ENCODE measurements around the gene NOL7. TPM values are rescaled to one million over a fixed set of nuclear protein-coding genes. Genes with fewer than 3 reads are reported as not detected.

NOL7 gene
- total RNA-seq, 1 donor from 2014 or later: 54.5 TPM

DNA sequence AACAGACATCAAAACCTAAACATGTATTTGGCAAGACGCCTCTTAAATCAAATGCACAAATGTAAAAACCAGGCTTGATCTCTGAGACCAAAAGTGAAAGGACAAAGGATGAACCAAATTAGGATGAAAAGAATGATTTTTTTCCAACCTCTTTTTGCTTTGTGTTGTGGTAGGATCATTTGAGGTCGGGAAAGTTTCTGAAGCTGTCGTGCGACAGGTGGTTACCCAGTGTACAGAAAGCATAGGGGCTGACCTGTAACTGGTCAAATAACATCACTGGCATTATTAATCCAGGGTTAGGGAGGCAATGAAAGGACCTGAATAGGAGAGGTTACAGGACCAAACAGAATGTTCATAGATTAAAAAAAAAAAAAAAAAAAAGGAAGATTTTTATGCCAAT, 18.1 kb upstream of the NOL7 start:
- no peak for DNase-seq (ENCODE audit: low spot score)

DNA sequence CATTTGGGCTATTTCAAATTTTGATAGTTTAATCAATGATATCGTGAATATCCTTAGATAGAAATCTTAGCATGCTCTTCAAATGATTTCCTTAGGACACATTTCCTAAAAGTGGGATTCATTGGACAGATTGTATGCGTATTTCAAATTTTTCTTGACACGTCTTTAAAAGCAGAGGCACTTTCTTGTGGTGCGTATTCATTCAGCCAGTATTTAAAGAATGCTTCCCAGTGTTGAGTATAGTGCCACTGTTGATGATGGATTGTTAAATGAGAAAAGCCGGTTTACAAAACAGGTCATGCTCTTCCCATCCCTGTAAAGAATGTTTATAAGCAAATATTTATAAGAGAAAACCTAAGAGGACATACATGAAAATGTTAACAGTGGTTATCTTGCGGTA, 15.1 kb upstream of the NOL7 start:
- DNase-seq (ENCODE audit: low spot score): no peak

DNA sequence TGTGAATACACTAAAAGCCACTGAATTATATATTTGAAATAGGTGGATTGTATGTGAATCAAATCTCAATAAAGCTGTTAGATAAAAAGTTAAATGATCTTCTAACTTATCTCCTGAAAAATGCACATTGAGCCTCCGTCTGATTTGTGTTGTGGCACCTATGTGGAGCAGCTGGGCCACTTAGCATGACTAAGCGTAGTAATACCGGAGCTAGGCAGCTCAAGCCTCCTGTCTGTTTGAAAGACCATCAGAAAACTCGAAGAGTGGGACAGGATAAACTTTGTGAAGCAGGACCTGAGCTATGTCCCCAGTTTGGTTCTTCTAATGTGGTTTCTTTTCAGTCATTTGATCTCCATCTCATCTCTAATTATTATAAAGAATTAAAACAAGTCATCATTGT, 11.0 kb upstream of the NOL7 start:
- no peak for DNase-seq (ENCODE audit: low spot score)

DNA sequence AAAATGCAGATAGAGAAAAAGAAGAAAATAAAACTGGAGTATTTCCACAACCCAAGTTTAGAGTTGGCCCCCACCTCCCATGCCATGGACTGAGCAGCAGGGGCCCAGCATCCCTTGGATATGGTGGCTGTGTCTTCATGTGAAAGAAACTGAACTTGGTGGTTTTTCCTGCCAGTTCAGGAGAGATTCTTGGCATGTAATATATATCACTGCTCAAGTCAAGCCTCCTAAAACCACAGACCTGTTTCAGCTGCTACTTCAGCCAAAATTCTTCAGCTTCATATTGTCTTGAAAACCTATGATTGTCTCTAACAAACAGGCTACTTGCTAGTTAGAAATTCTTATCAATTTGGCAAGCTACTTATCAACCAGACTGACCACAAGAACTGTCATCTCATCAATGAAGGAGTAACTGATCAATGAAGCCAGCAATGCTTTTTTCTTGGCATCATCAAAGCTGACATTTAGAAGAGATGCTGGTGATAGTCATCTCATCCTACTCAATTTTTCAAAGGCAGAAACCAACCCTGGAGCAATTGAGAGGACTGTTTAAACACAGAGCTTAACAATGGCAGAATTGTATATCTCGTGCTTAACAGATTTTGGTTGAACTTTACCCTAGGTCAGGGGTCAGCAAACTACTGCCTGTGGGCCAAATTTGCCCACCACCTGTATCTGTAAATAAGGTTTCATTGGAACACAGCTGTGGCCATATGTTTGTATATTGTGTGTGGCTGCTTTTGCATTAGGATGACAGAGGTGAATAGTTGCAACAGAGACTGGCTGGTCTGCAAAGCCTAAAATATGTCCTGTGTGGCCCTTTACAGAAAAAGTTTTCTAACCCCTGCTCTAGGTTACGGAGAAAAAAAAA, 10.4 kb upstream of the NOL7 start:
- no peak for DNase-seq (ENCODE audit: low spot score)

DNA sequence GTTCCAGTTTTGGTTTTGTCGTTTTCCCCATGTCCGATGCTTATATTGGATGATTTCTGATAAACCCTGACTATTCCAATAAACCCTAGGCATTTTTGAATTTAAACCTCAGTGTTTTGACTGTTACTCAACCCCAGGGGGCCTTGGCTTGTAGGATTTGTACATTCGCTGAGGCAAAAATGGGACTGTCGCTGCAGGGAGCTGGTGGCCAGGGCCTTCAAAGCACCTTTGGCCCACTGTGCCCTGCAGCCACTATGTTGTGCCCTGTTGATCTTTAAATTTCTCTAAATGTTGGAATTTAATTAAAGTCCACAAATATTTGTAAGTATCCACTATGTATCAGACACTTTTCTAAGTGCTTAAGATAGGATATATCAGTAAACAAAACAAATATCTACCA, 9.5 kb upstream of the NOL7 start:
- DNase-seq (ENCODE audit: low spot score): no peak

DNA sequence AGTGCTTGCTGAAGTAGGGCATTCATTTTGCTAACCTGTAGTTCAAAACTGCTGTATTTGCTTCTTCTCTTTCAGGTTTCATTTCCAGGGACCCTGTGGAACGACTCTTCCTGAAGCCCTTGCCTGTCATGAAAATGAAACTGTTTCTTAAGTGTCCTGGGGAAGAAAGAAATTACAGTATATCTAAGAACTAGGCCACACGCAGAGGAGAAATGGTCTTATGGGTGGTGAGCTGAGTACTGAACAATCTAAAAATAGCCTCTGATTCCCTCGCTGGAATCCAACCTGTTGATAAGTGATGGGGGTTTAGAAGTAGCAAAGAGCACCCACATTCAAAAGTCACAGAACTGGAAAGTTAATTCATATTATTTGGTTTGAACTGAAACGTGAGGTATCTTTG, 3.4 kb upstream of the NOL7 start:
- DNase-seq (ENCODE audit: low spot score): no peak

DNA sequence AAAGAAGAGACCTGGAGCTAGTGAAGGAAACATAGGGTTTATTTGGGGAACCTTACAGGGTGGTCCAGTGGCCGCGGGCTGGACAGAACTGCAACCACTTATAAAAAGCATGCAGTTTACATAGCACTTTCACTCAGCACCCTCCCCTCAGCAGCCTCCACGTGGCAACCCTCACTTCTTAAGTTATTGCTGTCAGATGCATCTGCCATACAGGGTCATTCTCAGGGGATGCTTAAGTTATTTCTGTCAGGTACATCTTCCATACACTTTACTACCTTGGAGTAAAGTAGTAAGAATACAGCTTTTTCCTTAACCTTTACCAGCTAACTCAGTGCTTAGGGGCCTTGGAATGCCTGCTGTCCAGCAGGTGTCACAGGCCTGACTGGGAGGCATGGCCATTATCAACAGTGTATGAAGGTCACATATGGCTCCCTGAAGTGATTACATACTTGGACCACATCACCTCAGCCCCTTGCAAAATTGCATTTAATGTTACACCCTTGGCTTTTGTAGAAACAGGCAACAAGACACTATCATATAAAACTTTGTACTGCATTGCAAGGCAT, 2.0 kb upstream of the NOL7 start:
- DNase-seq (ENCODE audit: low spot score): no peak

DNA sequence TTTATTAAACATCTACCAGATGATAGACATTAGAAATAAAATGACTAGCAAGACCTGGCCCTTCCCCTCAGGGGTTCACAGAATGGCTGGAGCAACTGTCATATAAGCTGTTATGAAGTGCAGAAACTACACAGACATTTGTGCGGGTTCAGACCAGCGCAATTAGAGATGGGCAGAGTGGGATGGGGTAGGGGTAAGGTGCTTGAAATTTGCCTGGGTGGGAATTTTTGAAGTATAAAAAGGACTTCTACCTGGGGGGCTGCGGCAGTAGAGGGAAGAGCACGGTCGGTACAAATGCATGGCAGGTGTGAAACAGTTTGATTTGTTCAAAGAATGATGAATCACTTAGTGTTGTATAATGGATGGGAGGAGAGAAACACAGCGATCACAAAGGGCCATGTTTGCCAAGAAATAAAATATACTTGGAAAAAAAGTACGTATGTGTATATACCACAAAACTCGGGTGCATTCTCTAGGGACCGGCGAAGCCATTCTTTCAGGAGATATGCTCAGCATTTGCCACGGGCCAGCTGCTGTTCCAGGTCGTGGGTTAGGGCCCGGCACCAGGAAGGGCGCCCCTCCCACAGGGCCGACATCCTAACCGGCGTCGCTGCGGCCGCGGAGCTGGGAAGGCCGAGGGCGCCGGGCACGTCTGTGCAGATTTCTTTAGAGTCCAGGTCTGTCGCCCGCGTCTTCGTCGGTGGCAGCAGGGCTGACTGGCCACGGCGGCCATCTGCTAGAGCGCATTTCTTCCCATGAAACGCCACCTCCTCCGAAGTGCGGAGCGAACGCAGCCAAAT, 809 bp upstream of the NOL7 start:
- DNase-seq (ENCODE audit: low spot score): peak; percentile 37

DNA sequence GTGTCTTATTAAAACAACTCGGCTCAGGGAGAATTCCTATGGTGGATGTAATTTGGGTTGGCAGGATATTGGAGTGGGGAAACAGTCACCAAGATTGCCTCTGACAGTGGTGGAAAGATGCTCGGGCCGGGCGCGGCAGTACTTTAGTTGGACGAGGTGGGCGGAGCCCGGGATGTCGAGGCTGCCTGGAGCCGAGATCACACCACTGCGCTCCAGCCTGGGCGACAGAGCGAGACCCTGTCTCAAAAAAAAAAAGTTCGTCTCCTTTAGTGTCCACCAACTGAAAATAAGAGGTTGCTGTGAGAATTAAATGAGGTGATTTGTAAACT, 621 bp downstream of the NOL7 start:
- peak; percentile 38 for DNase-seq (ENCODE audit: low spot score)

DNA sequence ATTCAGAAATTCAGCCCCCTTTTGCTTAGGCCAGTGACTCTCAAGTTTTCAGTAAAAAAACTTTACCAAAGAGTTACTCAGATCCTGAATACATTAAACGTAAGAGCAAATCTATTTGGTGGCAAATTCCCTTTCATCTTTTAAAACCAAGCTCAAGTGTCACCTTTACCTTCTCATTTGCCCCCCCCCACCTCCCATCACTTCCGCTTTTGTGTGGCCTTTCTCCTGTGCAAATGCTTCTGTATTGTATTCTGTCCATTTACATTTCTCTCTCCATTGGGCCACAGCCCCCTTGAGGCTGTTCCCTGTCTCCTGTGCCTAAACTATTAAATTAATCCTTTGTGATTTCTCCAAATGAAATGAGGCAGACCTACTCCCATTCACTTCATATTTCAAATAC, 1.9 kb downstream of the NOL7 start:
- no peak for DNase-seq (ENCODE audit: low spot score)

DNA sequence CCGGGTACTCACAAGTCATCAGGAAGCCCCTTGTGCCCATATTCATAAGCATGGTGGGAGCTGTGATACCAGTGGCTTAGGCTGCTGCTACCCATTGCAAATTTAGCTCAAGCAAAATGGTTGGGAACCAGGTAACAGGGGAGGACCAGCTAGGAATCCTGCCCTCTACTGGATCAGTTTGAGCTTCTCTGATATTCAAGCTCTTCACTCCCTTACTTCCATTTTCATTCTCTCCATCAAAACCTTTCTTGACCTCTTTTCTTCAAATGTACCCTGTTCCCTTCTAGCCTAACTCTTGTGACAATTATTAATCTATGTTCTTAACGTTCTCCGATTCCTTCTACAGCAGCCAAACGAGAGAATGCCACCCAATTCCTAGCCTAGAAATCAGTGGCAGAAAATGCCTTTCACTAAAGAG, 9.7 kb downstream of the NOL7 start:
- no peak for DNase-seq (ENCODE audit: low spot score)

DNA sequence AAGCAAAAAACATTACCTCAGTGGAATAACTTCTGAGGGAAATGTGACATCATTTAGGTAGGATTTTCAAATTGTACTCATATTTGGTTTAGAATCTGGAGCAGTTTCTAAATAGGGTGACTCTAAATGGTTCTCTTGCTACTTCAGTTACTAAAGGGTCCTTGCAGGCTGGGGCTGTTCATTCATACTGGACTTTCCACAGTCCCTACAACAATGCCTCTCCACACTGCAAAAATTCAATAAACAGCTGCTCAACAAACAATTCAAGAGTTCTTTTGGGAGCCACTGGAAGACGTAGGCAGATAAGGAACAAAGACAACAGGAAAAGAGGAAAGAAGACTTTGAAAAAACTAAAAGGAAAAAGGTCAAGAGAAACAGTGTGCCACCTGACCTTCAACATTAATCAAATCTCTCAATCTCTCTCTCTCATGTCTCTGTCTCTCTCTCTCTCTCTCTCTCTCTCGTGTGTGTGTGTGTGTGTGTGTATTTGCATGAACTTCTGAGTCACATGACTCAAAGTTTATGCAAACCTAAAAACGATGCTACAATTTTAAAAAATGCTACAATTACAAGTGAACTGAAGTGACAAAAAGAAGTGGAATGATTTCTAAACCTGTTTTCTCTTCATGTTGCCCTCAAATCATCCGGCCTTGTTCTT, 14.5 kb downstream of the NOL7 start:
- no peak for DNase-seq (ENCODE audit: low spot score)

DNA sequence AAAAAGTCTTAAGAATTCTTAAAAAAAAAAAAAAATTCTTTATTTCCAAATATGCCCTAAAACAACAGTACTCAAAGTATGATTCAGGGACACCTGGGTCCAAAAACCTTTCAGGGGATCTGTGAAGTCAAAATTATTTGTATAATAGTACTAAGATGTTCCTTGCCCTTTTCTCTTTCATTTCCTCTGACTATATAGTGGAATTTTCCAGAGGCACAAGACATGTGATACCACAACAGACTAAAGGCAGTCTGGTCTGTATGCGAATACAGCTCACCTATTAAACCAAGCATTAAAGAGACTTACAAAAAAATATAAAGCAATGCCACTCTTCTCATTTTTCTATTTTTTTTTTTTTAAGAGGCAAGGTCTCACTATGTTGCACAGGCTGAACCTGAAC, 15.4 kb downstream of the NOL7 start:
- DNase-seq (ENCODE audit: low spot score): no peak

DNA sequence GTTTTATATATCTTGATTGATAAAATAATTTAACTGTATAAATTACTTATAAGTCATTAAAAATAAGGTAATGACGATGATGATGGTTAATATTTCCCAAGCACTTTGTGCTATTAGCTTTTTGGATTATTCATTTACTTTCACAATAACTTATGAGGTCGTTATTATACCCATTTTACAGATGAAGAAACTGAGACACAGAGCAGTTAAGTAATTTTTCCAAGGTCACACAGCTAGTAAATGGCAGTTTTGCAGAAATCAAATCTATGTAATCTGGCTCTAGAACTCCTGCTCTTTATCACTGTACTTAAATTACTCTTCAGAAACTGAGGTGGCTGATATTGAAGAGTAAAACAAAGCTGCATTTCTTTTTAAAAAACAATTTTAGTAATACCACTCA, 18.2 kb downstream of the NOL7 start:
- DNase-seq (ENCODE audit: low spot score): no peak

DNA sequence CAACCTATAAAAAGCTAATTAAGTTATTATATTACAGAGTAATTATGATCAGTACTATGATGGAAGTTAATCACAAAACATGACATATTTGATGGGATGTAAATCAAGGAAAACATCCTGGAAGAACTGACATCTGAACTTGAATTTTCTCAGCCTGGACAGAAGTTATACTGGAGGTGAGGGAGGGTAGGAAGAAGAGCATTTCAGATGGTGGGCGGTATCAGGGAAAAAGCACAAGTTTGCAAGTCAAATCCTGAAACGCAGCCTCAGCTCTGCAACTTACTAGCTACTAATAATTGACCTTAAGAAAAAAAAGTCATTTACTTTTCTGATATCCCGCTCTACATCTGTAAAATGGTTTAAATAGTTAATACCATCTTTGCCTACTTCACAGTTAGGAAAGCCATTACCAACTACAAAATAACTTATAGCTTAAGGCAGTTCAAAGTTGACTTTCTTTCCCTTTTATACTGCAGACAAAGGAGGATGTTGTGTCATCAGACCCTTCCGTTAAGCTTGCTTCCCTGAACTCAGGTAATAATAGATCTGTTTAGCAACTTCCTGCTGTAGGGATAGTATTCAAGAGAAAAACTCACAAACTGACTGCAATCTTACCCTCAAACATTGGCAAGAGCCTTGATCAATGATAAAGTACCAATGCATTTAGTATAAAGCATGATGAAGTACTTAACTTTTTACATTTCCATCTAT, 21.0 kb downstream of the NOL7 start:
- DNase-seq (ENCODE audit: low spot score): no peak

DNA sequence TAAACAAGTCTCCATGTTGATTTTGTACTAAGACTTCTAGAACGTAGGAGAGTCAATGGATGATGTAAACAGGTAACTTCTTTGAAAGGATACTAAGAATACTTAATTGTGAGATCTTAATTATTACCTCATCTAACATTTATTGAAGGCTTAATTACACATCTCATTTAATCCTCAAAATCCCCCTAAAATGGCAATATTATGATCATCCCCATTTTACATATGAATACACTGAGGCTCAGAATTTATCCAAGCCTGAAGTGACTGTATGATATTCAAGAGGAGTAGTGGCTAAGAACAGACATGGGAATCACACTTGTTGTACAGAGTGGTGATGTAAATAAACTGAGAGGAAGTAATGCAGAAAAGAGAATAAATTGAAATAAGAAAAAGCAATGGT, 22.9 kb downstream of the NOL7 start:
- no peak for DNase-seq (ENCODE audit: low spot score)

DNA sequence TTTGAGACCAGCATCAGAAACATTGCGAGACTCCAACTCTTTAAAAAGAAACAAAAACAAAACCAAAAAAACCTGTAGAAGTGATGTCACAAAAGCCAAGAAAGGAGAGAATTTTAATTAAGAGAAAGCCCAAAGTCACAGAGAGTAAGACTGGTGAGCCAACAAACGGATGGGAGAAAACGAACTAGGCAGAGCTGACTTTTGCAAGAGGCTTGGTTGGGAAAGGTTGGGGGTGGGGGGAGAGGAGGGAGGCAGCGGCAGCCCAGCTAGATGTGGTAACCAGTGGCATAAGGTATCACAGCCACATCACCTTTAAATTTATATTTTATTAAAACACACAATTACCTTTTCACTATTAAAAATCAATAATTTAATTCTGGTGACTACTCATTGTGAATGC, 23.5 kb downstream of the NOL7 start:
- no peak for DNase-seq (ENCODE audit: low spot score)

DNA sequence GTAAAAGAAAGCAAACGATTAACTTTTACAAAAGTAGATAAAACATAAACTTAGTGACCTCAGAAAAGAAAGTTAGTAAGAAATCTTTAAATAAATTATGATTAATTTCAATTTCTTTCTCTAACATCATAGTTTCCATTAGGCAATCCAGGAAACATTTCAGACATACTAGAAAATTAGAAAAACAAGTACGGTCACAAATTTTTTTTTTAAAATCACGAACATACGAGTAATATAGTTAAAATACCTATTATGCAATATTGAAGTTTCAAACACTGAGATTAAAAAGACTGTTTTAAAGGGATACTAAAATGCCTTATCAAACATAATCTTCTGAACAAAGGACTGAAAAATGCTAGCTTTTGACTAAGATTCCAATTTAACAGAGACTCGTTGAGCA, 26.2 kb downstream of the NOL7 start:
- no peak for DNase-seq (ENCODE audit: low spot score)

DNA sequence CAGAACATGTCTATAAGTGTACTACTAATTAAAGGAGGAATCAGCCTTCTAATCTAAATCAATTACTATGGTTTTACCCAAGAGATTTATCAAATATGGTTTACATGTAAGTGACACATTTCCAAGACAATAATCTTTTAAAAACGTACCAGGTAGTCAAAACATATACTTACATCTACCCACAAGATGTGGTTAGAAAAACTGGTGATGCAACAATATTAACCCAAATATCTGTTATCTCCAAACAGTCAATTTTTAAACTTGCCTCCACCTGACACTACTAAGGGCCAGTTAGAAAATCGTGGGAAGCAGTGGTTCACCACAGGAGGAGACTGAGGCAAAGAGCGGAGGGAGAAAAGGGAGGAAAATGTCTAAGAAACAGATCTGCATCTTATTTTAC, 28.0 kb downstream of the NOL7 start:
- DNase-seq (ENCODE audit: low spot score): no peak

DNA sequence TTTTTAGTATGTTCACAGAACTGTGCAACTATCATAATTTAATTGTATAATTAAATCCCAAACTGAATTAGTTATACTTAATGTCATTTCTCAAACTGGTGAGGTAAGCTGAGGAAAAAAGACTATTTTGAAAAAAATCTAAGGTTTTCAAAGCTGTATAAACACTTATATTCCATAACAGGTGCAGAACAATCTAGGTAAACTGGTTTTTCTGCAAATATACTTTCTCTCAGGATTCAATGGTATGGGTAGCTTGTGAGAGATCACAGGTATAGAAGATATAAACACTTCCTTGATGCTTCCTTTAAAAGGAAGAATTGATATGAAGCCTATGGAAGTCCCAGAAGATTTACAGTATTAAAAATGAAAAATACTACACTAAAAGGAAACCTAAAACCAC, 33.7 kb downstream of the NOL7 start:
- no peak for DNase-seq (ENCODE audit: low spot score)

DNA sequence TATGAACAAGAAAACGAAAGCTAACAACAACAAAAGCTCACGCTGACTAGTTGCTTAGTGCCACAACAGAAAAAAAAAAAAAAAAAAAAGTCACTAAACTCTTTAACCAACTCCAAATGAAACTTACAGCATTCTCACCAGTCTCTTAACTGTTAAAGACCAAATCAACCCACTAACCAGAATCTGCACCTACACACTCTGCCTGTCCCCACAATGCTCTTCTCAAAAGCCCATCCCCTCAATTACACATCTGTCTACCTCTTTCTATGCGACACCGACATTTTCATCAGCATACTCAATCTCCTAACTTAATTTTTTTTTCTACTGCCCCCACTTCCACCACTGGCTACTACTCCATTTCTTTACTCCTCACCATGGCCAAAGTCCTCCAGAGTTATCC, 34.3 kb downstream of the NOL7 start:
- DNase-seq (ENCODE audit: low spot score): no peak

DNA sequence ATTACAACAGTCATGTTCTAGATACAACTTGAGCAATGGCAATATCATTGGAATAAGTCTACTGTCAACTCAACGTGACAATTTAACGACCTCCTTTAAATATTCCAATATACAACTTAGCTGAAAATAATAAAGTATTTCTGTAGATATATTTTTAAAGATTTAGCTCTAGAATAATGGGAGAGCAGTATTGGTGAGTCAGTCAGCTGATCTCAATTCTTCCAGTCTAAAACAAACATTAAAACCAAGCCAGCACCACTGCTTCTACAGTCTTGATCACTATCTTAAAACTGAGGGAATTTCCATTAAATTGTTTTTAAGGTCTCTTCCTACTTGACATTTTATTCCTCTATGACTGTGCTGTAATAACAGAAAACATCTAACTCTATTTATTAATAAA, 38.2 kb downstream of the NOL7 start:
- DNase-seq (ENCODE audit: low spot score): no peak

Data from mucosa of gallbladder (tissue), 1 donor.